Thymus (tissue), 11 donors: ENCODE results near the gene MMEL1. TPM values are rescaled to one million over a fixed set of nuclear protein-coding genes. Genes with fewer than 3 reads are reported as not detected.
"Not testable (repeated sequence)": the region's sequence is repeated elsewhere in the genome, so short reads cannot be mapped to it uniquely, and the experiment has no call there.

Source experiments
- DNase-seq, 9 donors: peaks; one replicate each; pipeline ENCODE4 v3.0.0-alpha.2; 2013; ENCODE audit warnings: low spot score in 9 of 9, low read depth in 6 of 9, missing footprints in 1 of 9
- H3K27ac ChIP-seq, 2 donors: one replicate each; pipeline ENCODE4 v1.5.1; 2013; ENCODE audit warnings: control low read depth in 1 of 2, low read depth in 1 of 2, low read length in 1 of 2, mild to moderate bottlenecking in 1 of 2, moderate library complexity in 1 of 2
- H3K27me3 ChIP-seq, 2 donors: one replicate each; pipeline ENCODE4 v1.5.1; 2013; ENCODE audit warnings: low read length in 1 of 2; ENCODE audit not compliant: control insufficient read depth in 2 of 2, insufficient read depth in 1 of 2
- H3K36me3 ChIP-seq, 2 donors: one replicate each; pipeline ENCODE4 v1.5.1; 2013; ENCODE audit warnings: low read length in 1 of 2, mild to moderate bottlenecking in 1 of 2, moderate library complexity in 1 of 2; ENCODE audit not compliant: control insufficient read depth in 2 of 2, insufficient read depth in 2 of 2
- H3K4me1 ChIP-seq, 2 donors: one replicate each; pipeline ENCODE4 v1.5.1; 2013; ENCODE audit warnings: low read length in 2 of 2; ENCODE audit not compliant: control insufficient read depth in 2 of 2, insufficient read depth in 2 of 2
- H3K4me3 ChIP-seq, 2 donors: one replicate each; pipeline ENCODE4 v1.5.1; 2013; ENCODE audit warnings: low read length in 2 of 2, control low read depth in 1 of 2, mild to moderate bottlenecking in 1 of 2
- H3K9me3 ChIP-seq, 2 donors: one replicate each; pipeline ENCODE4 v1.5.1; 2013; ENCODE audit warnings: low read length in 1 of 2, mild to moderate bottlenecking in 1 of 2; ENCODE audit not compliant: control insufficient read depth in 2 of 2, insufficient read depth in 1 of 2
- WGBS: extraction: QIAGEN DNeasy Blood & Tissue Kit; methylation state at CpG from one replicate; pipeline ENCODE4 v1.1.7; 2013; 5-methylcytosine and 5-hydroxymethylcytosine counted together
- polyA plus RNA-seq: library from polyadenylated mRNA; stranded (reverse); fragments of 200-250 nt; gene quantifications from one replicate; pipeline ENCODE4 v1.2.3, GENCODE V29; 2013
- total RNA-seq: library from RNA; stranded (reverse); fragments of 120-200 nt; gene quantifications from one replicate; pipeline ENCODE4 v1.2.4, GENCODE V29; 2013
- donor health status: healthy.

MMEL1 gene
- total and polyA plus RNA-seq, 2 donors: 0.33 to 1.8 TPM

- peak overlapping the region; percentile 46 to 100 for H3K27ac ChIP-seq
- DNase-seq: peak in 4 of 9 donors; percentile 17 to 43 (median 23)
- no peak overlapping the region for H3K4me3 ChIP-seq
- no peaks in the 10 kb centered on the region for H3K36me3 ChIP-seq
- H3K9me3 ChIP-seq: no peaks in the 10 kb centered on the region
- WGBS: 88% methylated on average over 14 of the region's 14 CpGs
- H3K27me3 ChIP-seq: peaks cover 0 to 3% of the 10 kb centered on the region in 2 donors
- H3K4me1 ChIP-seq: peaks cover 5 to 42% of the 10 kb centered on the region in 2 donors
Observed at GRCh38 chr1:2583871-2584351, 48.9 kb downstream of the MMEL1 start.

GRCh38 chr1:2583331-2583791, 49.5 kb downstream of the MMEL1 start:
- Histone ChIP-seq H3K4me1 (peaks cover 8 to 47% of the 10 kb centered on the region in 2 donors), H3K4me3 (no peak overlapping the region), H3K27ac (peak overlapping the region; percentile 48 to 100), H3K36me3 (no peaks in the 10 kb centered on the region), H3K9me3 (no peaks in the 10 kb centered on the region), H3K27me3 (peaks cover 0 to 3% of the 10 kb centered on the region in 2 donors)
- peak in 2 of 9 donors; percentile 5 to 15 for DNase-seq
- WGBS: 88% methylated on average over 5 of the region's 5 CpGs

- Histone ChIP-seq H3K27me3 (peaks cover 0 to 2% of the 10 kb centered on the region in 2 donors), H3K9me3 (no peaks in the 10 kb centered on the region), H3K4me3 (no peak overlapping the region), H3K36me3 (no peaks in the 10 kb centered on the region), H3K4me1 (peaks cover 12 to 50% of the 10 kb centered on the region in 2 donors), H3K27ac (no peak overlapping the region)
- 90% methylated on average over 7 of the region's 7 CpGs for WGBS
- no peak for DNase-seq
Observed at GRCh38 chr1:2582391-2582790, 50.4 kb downstream of the MMEL1 start.

GRCh38 chr1:2580691-2581090, 52.1 kb downstream of the MMEL1 start:
- H3K4me1 ChIP-seq: peaks cover 12 to 64% of the 10 kb centered on the region in 2 donors
- no peak for DNase-seq
- 97% methylated on average over 10 of the region's 10 CpGs for WGBS
- H3K27me3 ChIP-seq: no peaks in the 10 kb centered on the region
- no peak overlapping the region for H3K27ac ChIP-seq
- H3K4me3 ChIP-seq: no peak overlapping the region
- H3K9me3 ChIP-seq: no peaks in the 10 kb centered on the region
- no peaks in the 10 kb centered on the region for H3K36me3 ChIP-seq

- H3K27me3 ChIP-seq: no peaks in the 10 kb centered on the region
- no peaks in the 10 kb centered on the region for H3K36me3 ChIP-seq
- no peak overlapping the region for H3K4me3 ChIP-seq
- WGBS: 67% methylated on average over 4 of the region's 4 CpGs
- no peaks in the 10 kb centered on the region for H3K9me3 ChIP-seq
- peak in 2 of 9 donors; percentile 9 to 32 for DNase-seq
- H3K4me1 ChIP-seq: peaks cover 7 to 47% of the 10 kb centered on the region in 2 donors
- H3K27ac ChIP-seq: peak overlapping the region; percentile 88 to 91
Observed at GRCh38 chr1:2578758-2579118, 54.1 kb downstream of the MMEL1 start.

- 66% methylated on average over 21 of the region's 23 CpGs for WGBS
- DNase-seq: peak in 3 of 9 donors; percentile 26 to 67 (median 37)
- H3K4me1 ChIP-seq: peaks cover 7 to 39% of the 10 kb centered on the region in 2 donors
Observed at GRCh38 chr1:2577565-2578075, 55.2 kb downstream of the MMEL1 start.

GRCh38 chr1:2575801-2576663, 56.8 kb downstream of the MMEL1 start:
- DNase-seq: peak in 1 of 9 donors; percentile 34
- peaks cover 7 to 39% of the 10 kb centered on the region in 2 donors for H3K4me1 ChIP-seq
- no peaks in the 10 kb centered on the region for H3K36me3 ChIP-seq
- no peak overlapping the region for H3K4me3 ChIP-seq
- H3K27me3 ChIP-seq: no peaks in the 10 kb centered on the region
- H3K27ac ChIP-seq: peak overlapping the region in 1 of 2 donors; percentile 55
- peaks cover 0 to 5% of the 10 kb centered on the region in 2 donors for H3K9me3 ChIP-seq
- 86% methylated on average over 23 of the region's 23 CpGs for WGBS

More at GRCh38 chr1:2577565-2578075, 55.2 kb downstream of the MMEL1 start:
- H3K27ac ChIP-seq: peak overlapping the region; percentile 88 to 91
- H3K27me3 ChIP-seq, H3K9me3 ChIP-seq, H3K36me3 ChIP-seq: not testable (repeated sequence)
- peak overlapping the region in 1 of 2 donors; percentile 34 for H3K4me3 ChIP-seq

GRCh38 chr1:2574350-2574749, 58.5 kb downstream of the MMEL1 start:
- DNase-seq: no peak
- Histone ChIP-seq H3K4me3 (no peak overlapping the region), H3K36me3 (no peaks in the 10 kb centered on the region), H3K9me3 (peaks cover 0 to 5% of the 10 kb centered on the region in 2 donors), H3K27ac (no peak overlapping the region), H3K27me3 (no peaks in the 10 kb centered on the region), H3K4me1 (peaks cover 7 to 35% of the 10 kb centered on the region in 2 donors)
- WGBS: 91% methylated on average over 9 of the region's 9 CpGs
